WTC11 (cell line): Measurements from ENCODE around the gene VWA2. TPM values are rescaled to one million over a fixed set of nuclear protein-coding genes. Genes with fewer than 3 reads are reported as not detected.

Experiments used
- ATAC-seq: fragments of 200-7000 bp; cut with Tn5 transposase; 2 replicates; pipeline ENCODE4 v1.10.0; 2021; ENCODE audit warnings: mild to moderate bottlenecking, moderate library complexity
- CTCF ChIA-PET: fragments of 300-600 bp; sonication (Branson Sonifier 250); formaldehyde crosslinking; loops from one replicate; lab custom pipeline; 2021; ENCODE audit warnings: antibody characterized with exemption; lab: Charles Lee
- POLR2A ChIA-PET: fragments of 350-600 bp; sonication (Branson Sonifier 250); formaldehyde crosslinking; loops from one replicate; lab custom pipeline; 2021; ENCODE audit warnings: antibody characterized with exemption; lab: Charles Lee
- DNase-seq: peaks from one replicate; pipeline ENCODE4 v3.0.0; 2021; ENCODE audit warnings: low spot score
- H3K27ac Mint-ChIP-seq: 2 replicates; pipeline ENCODE4 v1.8.0; 2021; ENCODE audit warnings: mixed read lengths
- H3K27me3 Mint-ChIP-seq: 2 replicates; pipeline ENCODE4 v1.8.0; 2021; ENCODE audit warnings: low read depth, mild to moderate bottlenecking, moderate library complexity, mixed read lengths
- H3K36me3 Mint-ChIP-seq: 2 replicates; pipeline ENCODE4 v1.8.0; 2021; ENCODE audit warnings: mixed read lengths
- H3K4me1 Mint-ChIP-seq: 2 replicates; pipeline ENCODE4 v1.8.0; 2022; ENCODE audit warnings: mixed read lengths
- H3K4me3 Mint-ChIP-seq: 2 replicates; pipeline ENCODE4 v1.8.0; 2021; ENCODE audit warnings: mild to moderate bottlenecking, moderate library complexity, mixed read lengths
- H3K9me3 Mint-ChIP-seq: 2 replicates; pipeline ENCODE4 v1.8.0; 2021; ENCODE audit warnings: mixed read lengths
- CBFB ChIP-seq: sonication (generic); formaldehyde crosslinking; IDR thresholded peaks from 2 replicates; pipeline ENCODE4 v1.8.1; 2022; ENCODE audit warnings: mild to moderate bottlenecking, low read depth, missing genetic modification reagents
- FOXJ3 ChIP-seq: sonication (generic); formaldehyde crosslinking; IDR thresholded peaks from 2 replicates; pipeline ENCODE4 v1.9.0; 2021; ENCODE audit warnings: missing genetic modification reagents, mild to moderate bottlenecking, borderline replicate concordance
- HMGA2 ChIP-seq: fragments of 250-450 bp; sonication (Bioruptor Pico); IDR thresholded peaks from 2 replicates; pipeline ENCODE4 v1.4.0; 2021; ENCODE audit warnings: mild to moderate bottlenecking, moderate library complexity
- NFYB ChIP-seq: sonication (generic); formaldehyde crosslinking; conservative IDR thresholded peaks from 2 replicates; pipeline ENCODE4 v1.8.0; 2022; ENCODE audit warnings: low read depth, missing genetic modification reagents
- RELA ChIP-seq: sonication (generic); formaldehyde crosslinking; IDR thresholded peaks from 2 replicates; pipeline ENCODE4 v1.8.1; 2022; ENCODE audit warnings: missing genetic modification reagents, mild to moderate bottlenecking, borderline replicate concordance
- TCF7 ChIP-seq: sonication (generic); formaldehyde crosslinking; IDR thresholded peaks from 2 replicates; pipeline ENCODE4 v1.8.0; 2022; ENCODE audit warnings: mild to moderate bottlenecking, low read depth, missing genetic modification reagents, moderate library complexity
- ZBTB21 ChIP-seq: sonication (generic); formaldehyde crosslinking; IDR thresholded peaks from 2 replicates; pipeline ENCODE4 v1.8.1; 2023; ENCODE audit warnings: mild to moderate bottlenecking, missing genetic modification reagents, borderline replicate concordance
- ZNF396 ChIP-seq: fragments of 250-450 bp; sonication (Bioruptor Pico); IDR thresholded peaks from 2 replicates; pipeline ENCODE4 v1.8.0; 2021; ENCODE audit warnings: mild to moderate bottlenecking, moderate library complexity, borderline replicate concordance
- total RNA-seq: library from RNA; stranded (reverse); gene quantifications from 3 replicates; pipeline ENCODE4 v1.2.3, GENCODE V29; 2021
- TF ChIP-seq, protein P1 (sequence below): sonication (generic); formaldehyde crosslinking; IDR thresholded peaks from 2 replicates; pipeline ENCODE4 v1.8.1; 2023; ENCODE audit warnings: mild to moderate bottlenecking, missing genetic modification reagents, moderate library complexity
- TF ChIP-seq, protein P2 (sequence below): fragments of 250-450 bp; sonication (Bioruptor Pico); IDR thresholded peaks from 2 replicates; pipeline ENCODE4 v1.9.0; 2021; ENCODE audit warnings: moderate library complexity, mild to moderate bottlenecking, inconsistent platforms, borderline replicate concordance
- TF ChIP-seq, protein P3 (sequence below): sonication (generic); formaldehyde crosslinking; IDR thresholded peaks from 2 replicates; pipeline ENCODE4 v1.8.0; 2022; ENCODE audit warnings: missing genetic modification reagents
- TF ChIP-seq, protein P4 (sequence below): sonication (generic); formaldehyde crosslinking; IDR thresholded peaks from 2 replicates; pipeline ENCODE4 v1.8.1; 2022; ENCODE audit warnings: mild to moderate bottlenecking, moderate library complexity, missing genetic modification reagents
- TF ChIP-seq, protein P5 (sequence below): fragments of 250-450 bp; sonication (Bioruptor Pico); IDR thresholded peaks from 2 replicates; pipeline ENCODE4 v1.9.0; 2021; ENCODE audit warnings: mild to moderate bottlenecking, borderline replicate concordance
- TF ChIP-seq, protein P6 (sequence below): sonication (generic); formaldehyde crosslinking; IDR thresholded peaks from 2 replicates; pipeline ENCODE4 v1.8.0; 2022; ENCODE audit warnings: mild to moderate bottlenecking, missing genetic modification reagents
- TF ChIP-seq, protein P7 (sequence below): fragments of 250-450 bp; sonication (Bioruptor Pico); IDR thresholded peaks from 2 replicates; pipeline ENCODE4 v1.9.0; 2021; ENCODE audit warnings: mild to moderate bottlenecking

VWA2 gene
- total RNA-seq, 1 experiment from 2014 or later = 2.1 TPM

DNA sequence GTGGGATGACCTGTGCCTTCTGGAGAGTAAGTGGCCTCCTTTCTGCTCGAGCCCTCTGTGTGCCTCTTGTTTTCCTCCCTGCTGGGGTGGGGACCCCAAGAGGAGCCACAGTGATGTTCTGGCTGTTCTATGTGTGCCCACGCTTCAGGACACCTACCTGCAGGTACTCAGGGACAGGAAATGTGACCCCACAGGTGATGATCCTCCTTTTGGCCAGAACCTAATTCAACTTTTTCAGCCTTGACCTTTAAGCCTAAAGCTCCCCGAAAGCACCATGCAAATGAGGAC, 70.3 kb downstream of the VWA2 start:
- H3K27me3 Mint-ChIP-seq = 0 out of 2 replicates have a peak, but pooled peaks cover 3% of the 10 kb centered on the region
- DNase-seq = no peak
- H3K36me3 Mint-ChIP-seq = no peaks in the 10 kb centered on the region
- TF ChIP-seq TCF7 = no peak
- TF ChIP-seq, protein P1, sequence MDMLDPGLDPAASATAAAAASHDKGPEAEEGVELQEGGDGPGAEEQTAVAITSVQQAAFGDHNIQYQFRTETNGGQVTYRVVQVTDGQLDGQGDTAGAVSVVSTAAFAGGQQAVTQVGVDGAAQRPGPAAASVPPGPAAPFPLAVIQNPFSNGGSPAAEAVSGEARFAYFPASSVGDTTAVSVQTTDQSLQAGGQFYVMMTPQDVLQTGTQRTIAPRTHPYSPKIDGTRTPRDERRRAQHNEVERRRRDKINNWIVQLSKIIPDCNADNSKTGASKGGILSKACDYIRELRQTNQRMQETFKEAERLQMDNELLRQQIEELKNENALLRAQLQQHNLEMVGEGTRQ (CRISPR knock-in tag) = no peak
- ATAC-seq = no peak
- no peak overlapping the region for H3K27ac Mint-ChIP-seq
- CTCF ChIA-PET = no interaction called here
- POLR2A ChIA-PET = interaction anchor here (0.6 kb wide), 1 partner anchor 81 kb away, joined by 9 read pairs; no protein-coding TSS in a partner anchor
- no peaks in the 10 kb centered on the region for H3K9me3 Mint-ChIP-seq
- no peak overlapping the region for H3K4me3 Mint-ChIP-seq
- H3K4me1 Mint-ChIP-seq = peaks cover under 1% of the 10 kb centered on the region; the same call in 1 of the 2 replicates

DNA sequence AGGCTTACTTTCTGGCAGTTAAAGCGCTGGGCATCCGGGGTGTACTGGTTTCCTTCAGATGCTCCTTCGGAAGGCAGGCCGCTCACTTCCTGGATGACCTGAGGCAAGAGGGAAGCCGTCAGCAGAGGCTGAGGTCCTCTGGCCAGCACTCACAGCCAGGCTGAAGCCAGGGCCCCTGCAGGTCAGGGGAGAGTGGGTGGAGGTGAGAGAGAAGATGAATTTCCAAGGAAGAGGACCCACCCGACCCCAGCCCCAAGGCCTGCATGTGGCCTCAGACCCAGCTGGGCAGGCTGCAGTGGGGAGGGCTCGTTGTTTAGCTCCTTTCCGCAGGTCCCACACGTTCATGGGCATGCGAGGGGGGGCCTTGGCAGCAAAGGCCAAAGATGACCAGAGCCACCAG, 71.3 kb downstream of the VWA2 start:
- Mint-ChIP-seq H3K4me3 (no peak overlapping the region), H3K27ac (no peak overlapping the region), H3K27me3 (0 out of 2 replicates have a peak, but pooled peaks cover 3% of the 10 kb centered on the region), H3K36me3 (no peaks in the 10 kb centered on the region), H3K9me3 (no peaks in the 10 kb centered on the region)
- ChIA-PET POLR2A (no interaction called here), CTCF (no interaction called here)
- TF ChIP-seq ZNF396 (CRISPR knock-in tag) (no peak), HMGA2 (no peak), ZBTB21 (CRISPR knock-in tag) (no peak)
- TF ChIP-seq, protein P2, sequence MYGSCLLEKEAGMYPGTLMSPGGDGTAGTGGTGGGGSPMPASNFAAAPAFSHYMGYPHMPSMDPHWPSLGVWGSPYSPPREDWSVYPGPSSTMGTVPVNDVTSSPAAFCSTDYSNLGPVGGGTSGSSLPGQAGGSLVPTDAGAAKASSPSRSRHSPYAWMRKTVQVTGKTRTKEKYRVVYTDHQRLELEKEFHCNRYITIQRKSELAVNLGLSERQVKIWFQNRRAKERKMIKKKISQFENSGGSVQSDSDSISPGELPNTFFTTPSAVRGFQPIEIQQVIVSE (CRISPR knock-in tag) = no peak
- TF ChIP-seq, all 79 proteins: peak for 0
- no peak for DNase-seq
- H3K4me1 Mint-ChIP-seq = no peaks in the 10 kb centered on the region
- ATAC-seq = no peak

DNA sequence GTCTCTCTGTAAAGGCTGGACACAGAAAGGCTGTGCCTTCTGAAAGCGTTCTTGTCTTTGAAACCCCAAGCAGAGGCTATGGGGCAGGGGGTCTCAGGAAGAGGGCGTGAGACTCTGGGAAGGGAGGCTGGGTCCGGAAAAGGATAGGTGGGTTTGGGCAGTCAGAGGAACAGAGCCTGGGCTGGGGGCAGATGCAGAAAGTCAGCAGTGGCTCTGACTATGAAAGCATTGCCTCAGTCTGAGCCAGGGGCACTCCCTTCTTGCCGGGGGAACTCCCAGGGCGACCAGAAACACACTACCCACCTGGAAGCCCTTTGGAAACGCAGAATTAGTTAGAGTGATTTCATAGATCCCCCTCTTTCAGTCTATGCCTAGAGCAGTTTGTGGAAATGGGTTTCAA, 72.0 kb downstream of the VWA2 start:
- Mint-ChIP-seq H3K4me1 (no peaks in the 10 kb centered on the region), H3K4me3 (no peak overlapping the region), H3K27ac (no peak overlapping the region), H3K9me3 (no peaks in the 10 kb centered on the region), H3K27me3 (0 out of 2 replicates have a peak, but pooled peaks cover 3% of the 10 kb centered on the region), H3K36me3 (no peaks in the 10 kb centered on the region)
- CTCF ChIA-PET = no interaction called here
- no peak for DNase-seq
- ATAC-seq = no peak
- POLR2A ChIA-PET = no interaction called here
- TF ChIP-seq, protein P3, sequence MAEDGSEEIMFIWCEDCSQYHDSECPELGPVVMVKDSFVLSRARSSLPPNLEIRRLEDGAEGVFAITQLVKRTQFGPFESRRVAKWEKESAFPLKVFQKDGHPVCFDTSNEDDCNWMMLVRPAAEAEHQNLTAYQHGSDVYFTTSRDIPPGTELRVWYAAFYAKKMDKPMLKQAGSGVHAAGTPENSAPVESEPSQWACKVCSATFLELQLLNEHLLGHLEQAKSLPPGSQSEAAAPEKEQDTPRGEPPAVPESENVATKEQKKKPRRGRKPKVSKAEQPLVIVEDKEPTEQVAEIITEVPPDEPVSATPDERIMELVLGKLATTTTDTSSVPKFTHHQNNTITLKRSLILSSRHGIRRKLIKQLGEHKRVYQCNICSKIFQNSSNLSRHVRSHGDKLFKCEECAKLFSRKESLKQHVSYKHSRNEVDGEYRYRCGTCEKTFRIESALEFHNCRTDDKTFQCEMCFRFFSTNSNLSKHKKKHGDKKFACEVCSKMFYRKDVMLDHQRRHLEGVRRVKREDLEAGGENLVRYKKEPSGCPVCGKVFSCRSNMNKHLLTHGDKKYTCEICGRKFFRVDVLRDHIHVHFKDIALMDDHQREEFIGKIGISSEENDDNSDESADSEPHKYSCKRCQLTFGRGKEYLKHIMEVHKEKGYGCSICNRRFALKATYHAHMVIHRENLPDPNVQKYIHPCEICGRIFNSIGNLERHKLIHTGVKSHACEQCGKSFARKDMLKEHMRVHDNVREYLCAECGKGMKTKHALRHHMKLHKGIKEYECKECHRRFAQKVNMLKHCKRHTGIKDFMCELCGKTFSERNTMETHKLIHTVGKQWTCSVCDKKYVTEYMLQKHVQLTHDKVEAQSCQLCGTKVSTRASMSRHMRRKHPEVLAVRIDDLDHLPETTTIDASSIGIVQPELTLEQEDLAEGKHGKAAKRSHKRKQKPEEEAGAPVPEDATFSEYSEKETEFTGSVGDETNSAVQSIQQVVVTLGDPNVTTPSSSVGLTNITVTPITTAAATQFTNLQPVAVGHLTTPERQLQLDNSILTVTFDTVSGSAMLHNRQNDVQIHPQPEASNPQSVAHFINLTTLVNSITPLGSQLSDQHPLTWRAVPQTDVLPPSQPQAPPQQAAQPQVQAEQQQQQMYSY (CRISPR knock-in tag) = no peak
- TF ChIP-seq ZNF396 (CRISPR knock-in tag) = no peak
- TF ChIP-seq CBFB = no peak
- TF ChIP-seq, protein P4, sequence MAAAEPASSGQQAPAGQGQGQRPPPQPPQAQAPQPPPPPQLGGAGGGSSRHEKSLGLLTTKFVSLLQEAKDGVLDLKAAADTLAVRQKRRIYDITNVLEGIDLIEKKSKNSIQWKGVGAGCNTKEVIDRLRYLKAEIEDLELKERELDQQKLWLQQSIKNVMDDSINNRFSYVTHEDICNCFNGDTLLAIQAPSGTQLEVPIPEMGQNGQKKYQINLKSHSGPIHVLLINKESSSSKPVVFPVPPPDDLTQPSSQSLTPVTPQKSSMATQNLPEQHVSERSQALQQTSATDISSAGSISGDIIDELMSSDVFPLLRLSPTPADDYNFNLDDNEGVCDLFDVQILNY (CRISPR knock-in tag) = no peak
- TF ChIP-seq RELA (CRISPR knock-in tag) = no peak
- TF ChIP-seq, protein P5, sequence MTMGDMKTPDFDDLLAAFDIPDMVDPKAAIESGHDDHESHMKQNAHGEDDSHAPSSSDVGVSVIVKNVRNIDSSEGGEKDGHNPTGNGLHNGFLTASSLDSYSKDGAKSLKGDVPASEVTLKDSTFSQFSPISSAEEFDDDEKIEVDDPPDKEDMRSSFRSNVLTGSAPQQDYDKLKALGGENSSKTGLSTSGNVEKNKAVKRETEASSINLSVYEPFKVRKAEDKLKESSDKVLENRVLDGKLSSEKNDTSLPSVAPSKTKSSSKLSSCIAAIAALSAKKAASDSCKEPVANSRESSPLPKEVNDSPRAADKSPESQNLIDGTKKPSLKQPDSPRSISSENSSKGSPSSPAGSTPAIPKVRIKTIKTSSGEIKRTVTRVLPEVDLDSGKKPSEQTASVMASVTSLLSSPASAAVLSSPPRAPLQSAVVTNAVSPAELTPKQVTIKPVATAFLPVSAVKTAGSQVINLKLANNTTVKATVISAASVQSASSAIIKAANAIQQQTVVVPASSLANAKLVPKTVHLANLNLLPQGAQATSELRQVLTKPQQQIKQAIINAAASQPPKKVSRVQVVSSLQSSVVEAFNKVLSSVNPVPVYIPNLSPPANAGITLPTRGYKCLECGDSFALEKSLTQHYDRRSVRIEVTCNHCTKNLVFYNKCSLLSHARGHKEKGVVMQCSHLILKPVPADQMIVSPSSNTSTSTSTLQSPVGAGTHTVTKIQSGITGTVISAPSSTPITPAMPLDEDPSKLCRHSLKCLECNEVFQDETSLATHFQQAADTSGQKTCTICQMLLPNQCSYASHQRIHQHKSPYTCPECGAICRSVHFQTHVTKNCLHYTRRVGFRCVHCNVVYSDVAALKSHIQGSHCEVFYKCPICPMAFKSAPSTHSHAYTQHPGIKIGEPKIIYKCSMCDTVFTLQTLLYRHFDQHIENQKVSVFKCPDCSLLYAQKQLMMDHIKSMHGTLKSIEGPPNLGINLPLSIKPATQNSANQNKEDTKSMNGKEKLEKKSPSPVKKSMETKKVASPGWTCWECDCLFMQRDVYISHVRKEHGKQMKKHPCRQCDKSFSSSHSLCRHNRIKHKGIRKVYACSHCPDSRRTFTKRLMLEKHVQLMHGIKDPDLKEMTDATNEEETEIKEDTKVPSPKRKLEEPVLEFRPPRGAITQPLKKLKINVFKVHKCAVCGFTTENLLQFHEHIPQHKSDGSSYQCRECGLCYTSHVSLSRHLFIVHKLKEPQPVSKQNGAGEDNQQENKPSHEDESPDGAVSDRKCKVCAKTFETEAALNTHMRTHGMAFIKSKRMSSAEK (CRISPR knock-in tag) = no peak
- TF ChIP-seq ZBTB21 (CRISPR knock-in tag) = no peak
- no peak for TF ChIP-seq FOXJ3
- TF ChIP-seq, protein P6, sequence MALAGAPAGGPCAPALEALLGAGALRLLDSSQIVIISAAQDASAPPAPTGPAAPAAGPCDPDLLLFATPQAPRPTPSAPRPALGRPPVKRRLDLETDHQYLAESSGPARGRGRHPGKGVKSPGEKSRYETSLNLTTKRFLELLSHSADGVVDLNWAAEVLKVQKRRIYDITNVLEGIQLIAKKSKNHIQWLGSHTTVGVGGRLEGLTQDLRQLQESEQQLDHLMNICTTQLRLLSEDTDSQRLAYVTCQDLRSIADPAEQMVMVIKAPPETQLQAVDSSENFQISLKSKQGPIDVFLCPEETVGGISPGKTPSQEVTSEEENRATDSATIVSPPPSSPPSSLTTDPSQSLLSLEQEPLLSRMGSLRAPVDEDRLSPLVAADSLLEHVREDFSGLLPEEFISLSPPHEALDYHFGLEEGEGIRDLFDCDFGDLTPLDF = no peak
- TF ChIP-seq, protein P1 (CRISPR knock-in tag) = no peak
- no peak for TF ChIP-seq NFYB (CRISPR knock-in tag)
- TF ChIP-seq, protein P7, sequence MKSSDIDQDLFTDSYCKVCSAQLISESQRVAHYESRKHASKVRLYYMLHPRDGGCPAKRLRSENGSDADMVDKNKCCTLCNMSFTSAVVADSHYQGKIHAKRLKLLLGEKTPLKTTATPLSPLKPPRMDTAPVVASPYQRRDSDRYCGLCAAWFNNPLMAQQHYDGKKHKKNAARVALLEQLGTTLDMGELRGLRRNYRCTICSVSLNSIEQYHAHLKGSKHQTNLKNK = no peak
